Tibial nerve (tissue), 4 donors: ENCODE measurements around the gene CCDC159. TPM values are rescaled to one million over a fixed set of nuclear protein-coding genes. Genes with fewer than 3 reads are reported as not detected.

ENCODE experiments used
- DNase-seq, 2 donors: peaks; one replicate each; pipeline ENCODE4 v3.0.0-alpha.2; 2019; ENCODE audit warnings: low spot score in 2 of 2
- H3K27ac ChIP-seq, 4 donors: fragments of 200-600 bp; sonication (generic) in 3 of 4; one replicate each; pipeline ENCODE4 v1.5.1; 2017 to 2019; ENCODE audit warnings: mild to moderate bottlenecking in 1 of 4
- H3K27me3 ChIP-seq, 2 donors: fragments of 200-600 bp; sonication (generic) in 1 of 2; one replicate each; pipeline versions ENCODE4 v1.5.1 to v1.6.0; 2017 to 2019
- H3K36me3 ChIP-seq, 3 donors: fragments of 200-600 bp; sonication (generic); one replicate each; pipeline ENCODE4 v1.5.1; 2018 to 2019
- H3K4me1 ChIP-seq, 4 donors: fragments of 200-600 bp; sonication (generic) in 3 of 4; one replicate each; pipeline ENCODE4 v1.5.1; 2017 to 2019
- H3K4me3 ChIP-seq, 4 donors: fragments of 200-600 bp; sonication (generic) in 3 of 4; one replicate each; pipeline ENCODE4 v1.5.1; 2017 to 2019; ENCODE audit warnings: mild to moderate bottlenecking in 1 of 4, moderate library complexity in 1 of 4
- H3K9me3 ChIP-seq, 4 donors: fragments of 200-600 bp; sonication (generic) in 3 of 4; one replicate each; pipeline ENCODE4 v1.5.1; 2017 to 2019
- EP300 ChIP-seq, 2 donors: sonication (generic); formaldehyde crosslinking; IDR thresholded peaks; one replicate each; pipeline ENCODE4 v1.6.1; 2017; ENCODE audit warnings: antibody characterized with exemption in 2 of 2, mild to moderate bottlenecking in 1 of 2
- POLR2A ChIP-seq, 2 donors: fragments of 450-650 bp; IDR thresholded peaks; one replicate each; pipeline ENCODE4 v1.6.1; 2017; ENCODE audit warnings: antibody characterized with exemption in 2 of 2, mild to moderate bottlenecking in 2 of 2, moderate library complexity in 2 of 2
- WGBS, 2 donors: methylation state at CpG; one replicate each; pipeline ENCODE4 v1.1.5; 2018; 5-methylcytosine and 5-hydroxymethylcytosine counted together
- total RNA-seq, 4 donors: library from RNA; depleted of rRNA; stranded (reverse); fragments of >200 nt; gene quantifications; one replicate each; pipeline ENCODE4 v1.1.0, GENCODE V29; 2016
- TF ChIP-seq, protein P1 (sequence below), 5 experiments: fragments of 200-600 bp in 3 of 5; fragments of 450-650 bp in 2 of 5; sonication (generic) in 3 of 5; IDR thresholded peaks; one replicate each; pipeline ENCODE4 v1.5.1; 2016 to 2019; ENCODE audit warnings: antibody characterized with exemption in 5 of 5, mild to moderate bottlenecking in 3 of 5, moderate library complexity in 2 of 5

Gene CCDC159, protein sequence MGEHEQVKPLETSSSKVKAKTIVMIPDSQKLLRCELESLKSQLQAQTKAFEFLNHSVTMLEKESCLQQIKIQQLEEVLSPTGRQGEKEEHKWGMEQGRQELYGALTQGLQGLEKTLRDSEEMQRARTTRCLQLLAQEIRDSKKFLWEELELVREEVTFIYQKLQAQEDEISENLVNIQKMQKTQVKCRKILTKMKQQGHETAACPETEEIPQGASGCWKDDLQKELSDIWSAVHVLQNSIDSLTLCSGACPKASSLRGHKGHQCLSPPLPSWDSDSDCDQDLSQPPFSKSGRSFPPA
- 10 to 100 TPM; 23.2 to 33.7 (median 30.8) TPM for total RNA-seq

DNA sequence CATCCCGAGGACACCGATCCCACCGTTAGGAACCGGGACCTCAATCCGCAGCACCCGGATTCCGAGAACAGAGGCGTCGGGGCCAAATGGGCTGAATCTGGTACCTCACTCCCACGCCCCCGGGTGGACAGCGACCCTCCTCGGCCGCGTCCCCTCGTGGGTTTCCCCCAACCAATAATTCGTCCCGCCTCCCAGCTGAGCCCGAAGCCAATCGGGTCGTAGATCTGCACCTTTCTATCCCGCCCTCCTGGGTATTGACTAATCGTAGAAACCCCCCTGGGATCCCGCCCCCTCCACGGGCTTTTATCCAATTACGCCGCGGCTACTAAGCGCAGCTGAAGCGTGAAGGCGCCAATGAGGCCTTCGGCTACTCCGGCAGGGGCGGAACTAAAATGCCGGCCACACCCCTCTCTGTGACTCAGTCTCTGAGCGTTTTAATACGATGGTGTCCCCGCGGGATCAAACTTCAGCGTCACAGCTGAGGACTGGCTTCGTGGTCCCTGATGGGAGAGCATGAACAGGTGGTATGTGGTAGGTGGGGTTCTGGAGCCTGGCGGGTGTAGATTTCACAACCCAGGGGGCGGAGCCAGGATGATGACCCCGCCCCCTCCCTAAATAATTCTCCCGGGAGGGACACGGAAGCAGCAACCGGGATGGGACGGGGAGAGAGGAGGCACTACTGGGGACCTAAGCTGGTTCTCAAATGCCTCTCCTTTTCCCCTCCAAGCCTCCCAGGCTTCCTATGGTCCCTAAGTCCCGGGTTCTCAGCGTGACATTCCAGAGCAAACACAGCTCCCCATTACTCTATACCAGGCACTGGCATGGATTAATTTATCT is at the start of gene CCDC159, which contains the start of gene TMEM205:
CCDC159 (plus strand) TSS at position 416 of the 837 bp plus-strand sequence; CDS start at position 504, 88 bp downstream.
TMEM205 (minus strand) TSS at position 165 of the 837 bp plus-strand sequence. CDS start 649 bp downstream, outside the sequence.
- TF ChIP-seq, protein P1, sequence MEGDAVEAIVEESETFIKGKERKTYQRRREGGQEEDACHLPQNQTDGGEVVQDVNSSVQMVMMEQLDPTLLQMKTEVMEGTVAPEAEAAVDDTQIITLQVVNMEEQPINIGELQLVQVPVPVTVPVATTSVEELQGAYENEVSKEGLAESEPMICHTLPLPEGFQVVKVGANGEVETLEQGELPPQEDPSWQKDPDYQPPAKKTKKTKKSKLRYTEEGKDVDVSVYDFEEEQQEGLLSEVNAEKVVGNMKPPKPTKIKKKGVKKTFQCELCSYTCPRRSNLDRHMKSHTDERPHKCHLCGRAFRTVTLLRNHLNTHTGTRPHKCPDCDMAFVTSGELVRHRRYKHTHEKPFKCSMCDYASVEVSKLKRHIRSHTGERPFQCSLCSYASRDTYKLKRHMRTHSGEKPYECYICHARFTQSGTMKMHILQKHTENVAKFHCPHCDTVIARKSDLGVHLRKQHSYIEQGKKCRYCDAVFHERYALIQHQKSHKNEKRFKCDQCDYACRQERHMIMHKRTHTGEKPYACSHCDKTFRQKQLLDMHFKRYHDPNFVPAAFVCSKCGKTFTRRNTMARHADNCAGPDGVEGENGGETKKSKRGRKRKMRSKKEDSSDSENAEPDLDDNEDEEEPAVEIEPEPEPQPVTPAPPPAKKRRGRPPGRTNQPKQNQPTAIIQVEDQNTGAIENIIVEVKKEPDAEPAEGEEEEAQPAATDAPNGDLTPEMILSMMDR (IDR thresholded peaks at IDR 0.05) = peak in 1 of 5 experiments; percentile 33
- TF ChIP-seq EP300 (IDR thresholded peaks at IDR 0.05) (peak; percentile 90 to 91), POLR2A (IDR thresholded peaks at IDR 0.05) (peak; percentile 56 to 74)
- DNase-seq = peak; percentile 96 to 97
- peaks cover 0 to 31% (median 0%) of the 10 kb centered on the region in 3 donors for H3K36me3 ChIP-seq
- H3K4me3 ChIP-seq = peak within 1 kb of the TSS; percentile 50 to 79 (median 62)
- 1% methylated on average over 50 of the region's 50 CpGs for WGBS, 2 donors
- H3K27me3 ChIP-seq = no peaks in the 10 kb centered on the region
- H3K4me1 ChIP-seq = peaks cover 0 to 35% (median 23%) of the 10 kb centered on the region in 4 donors
- H3K9me3 ChIP-seq = peaks cover 0 to 11% (median 0%) of the 10 kb centered on the region in 4 donors
- H3K27ac ChIP-seq = peak within 1 kb of the TSS; percentile 81 to 96 (median 86)

DNA sequence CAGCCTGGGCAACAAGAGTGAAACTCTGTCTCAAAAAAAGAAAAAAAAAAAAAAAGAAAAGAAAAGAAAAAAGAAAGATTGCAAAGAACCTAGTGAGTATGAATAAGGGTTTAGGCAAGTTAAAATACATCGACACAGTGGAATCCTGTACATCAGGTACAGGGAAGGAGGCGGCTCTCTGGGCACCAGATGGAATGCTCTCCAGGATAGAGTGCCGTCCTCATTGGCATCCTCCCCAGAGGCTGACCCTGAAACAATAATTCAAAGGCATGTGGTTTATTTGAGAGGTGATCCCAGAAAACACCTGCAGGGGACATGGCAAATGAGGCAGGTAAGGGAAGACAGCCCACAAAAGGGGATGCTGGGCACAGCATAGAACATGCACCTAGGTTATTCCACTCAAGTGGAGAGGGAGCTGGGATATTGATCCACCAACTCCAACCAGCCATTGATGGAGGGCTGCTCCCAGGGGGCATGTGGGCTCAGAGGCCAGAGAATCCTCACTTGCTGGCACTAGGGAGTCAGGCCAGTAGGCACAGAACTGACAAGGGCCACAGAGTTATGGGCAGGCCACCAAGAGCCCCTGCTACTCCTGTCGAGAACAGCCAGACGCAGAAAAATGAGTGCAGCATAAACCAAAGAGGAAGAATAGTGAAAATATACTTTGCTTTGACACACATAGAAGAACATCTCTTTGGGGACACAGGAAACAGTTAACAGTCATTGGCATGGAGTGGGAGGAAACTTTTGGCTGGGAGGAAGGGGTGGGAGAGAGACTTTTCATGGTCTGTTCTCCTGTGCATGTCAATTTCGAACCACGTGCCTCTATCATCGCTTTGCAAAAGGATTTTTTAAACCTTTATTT is 46.1 kb upstream of the CCDC159 start:
- TF ChIP-seq EP300 (IDR thresholded peaks at IDR 0.05) (no peak), POLR2A (IDR thresholded peaks at IDR 0.05) (no peak)
- TF ChIP-seq, protein P1 (IDR thresholded peaks at IDR 0.05) = no peak
- Histone ChIP-seq H3K27ac (no peak overlapping the region), H3K27me3 (no peaks in the 10 kb centered on the region), H3K9me3 (no peaks in the 10 kb centered on the region), H3K4me1 (peaks cover 0 to 16% (median 0%) of the 10 kb centered on the region in 4 donors), H3K4me3 (no peak overlapping the region), H3K36me3 (no peaks in the 10 kb centered on the region)
- WGBS, 2 donors = 67 to 68% methylated on average over 8 of the region's 8 CpGs
- DNase-seq = no peak

DNA sequence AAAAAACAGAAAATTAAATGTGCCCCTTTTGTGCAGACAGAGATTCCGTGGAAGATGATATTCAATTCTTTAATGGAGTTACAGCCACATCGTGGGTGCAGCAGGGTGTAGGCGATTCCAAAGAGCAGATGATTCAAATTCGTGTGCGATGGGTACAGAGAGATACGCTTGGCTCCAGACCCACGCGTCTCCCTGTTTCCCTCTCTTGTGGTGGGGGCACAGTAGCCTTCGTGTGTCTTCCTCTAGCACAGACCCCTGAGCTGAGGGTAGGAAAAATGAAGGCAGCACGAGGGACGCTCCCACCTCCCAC is 45.6 kb upstream of the CCDC159 start:
- H3K4me1 ChIP-seq = peaks cover 0 to 15% (median 0%) of the 10 kb centered on the region in 4 donors
- DNase-seq = no peak
- 63 to 70% methylated on average over 11 of the region's 11 CpGs for WGBS, 2 donors
- H3K4me3 ChIP-seq = no peak overlapping the region
- TF ChIP-seq POLR2A (IDR thresholded peaks at IDR 0.05) (no peak), EP300 (IDR thresholded peaks at IDR 0.05) (no peak)
- TF ChIP-seq, protein P1 (IDR thresholded peaks at IDR 0.05) = no peak
- H3K27ac ChIP-seq = no peak overlapping the region
- no peaks in the 10 kb centered on the region for H3K36me3 ChIP-seq
- H3K27me3 ChIP-seq = no peaks in the 10 kb centered on the region
- no peaks in the 10 kb centered on the region for H3K9me3 ChIP-seq

DNA sequence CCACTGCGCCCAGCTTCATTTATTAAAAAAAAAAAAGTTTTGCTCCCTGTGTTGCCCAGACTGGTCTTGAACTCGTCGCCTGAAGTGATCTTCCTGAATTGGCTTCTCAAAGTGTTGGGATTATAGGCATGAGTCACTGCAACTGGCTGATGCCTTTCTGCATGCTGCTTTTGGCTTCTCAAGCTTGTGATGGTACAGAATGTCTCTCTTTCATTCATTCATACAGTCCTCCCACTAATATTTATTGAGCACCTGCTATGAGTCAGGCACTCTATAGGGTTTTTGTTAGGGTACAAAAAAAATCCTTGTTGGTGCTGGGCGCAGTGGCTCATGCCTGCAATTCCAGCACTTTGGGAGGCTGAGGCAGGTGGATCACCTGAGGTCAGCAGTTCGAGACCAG is 41.4 kb upstream of the CCDC159 start:
- H3K4me1 ChIP-seq = no peaks in the 10 kb centered on the region
- DNase-seq = no peak
- H3K4me3 ChIP-seq = no peak overlapping the region
- TF ChIP-seq, protein P1 (IDR thresholded peaks at IDR 0.05) = no peak
- TF ChIP-seq EP300 (IDR thresholded peaks at IDR 0.05) = no peak
- no peak for TF ChIP-seq POLR2A (IDR thresholded peaks at IDR 0.05)
- no peak overlapping the region for H3K27ac ChIP-seq
- H3K27me3 ChIP-seq = peaks cover 0 to 7% of the 10 kb centered on the region in 2 donors
- H3K36me3 ChIP-seq = no peaks in the 10 kb centered on the region
- no peaks in the 10 kb centered on the region for H3K9me3 ChIP-seq
- WGBS, 2 donors = 87 to 95% methylated on average over 5 of the region's 5 CpGs
